ENCODE measurements around the gene DYRK1A. TPM values are rescaled to one million over a fixed set of nuclear protein-coding genes. Genes with fewer than 3 reads are reported as not detected.

DYRK1A gene
- total and polyA plus RNA-seq, 2 of the 13 experiments (the other 11 are each of a cell fraction or from before 2014, with no cell fraction given): 24.6 to 34.2 TPM

DNA sequence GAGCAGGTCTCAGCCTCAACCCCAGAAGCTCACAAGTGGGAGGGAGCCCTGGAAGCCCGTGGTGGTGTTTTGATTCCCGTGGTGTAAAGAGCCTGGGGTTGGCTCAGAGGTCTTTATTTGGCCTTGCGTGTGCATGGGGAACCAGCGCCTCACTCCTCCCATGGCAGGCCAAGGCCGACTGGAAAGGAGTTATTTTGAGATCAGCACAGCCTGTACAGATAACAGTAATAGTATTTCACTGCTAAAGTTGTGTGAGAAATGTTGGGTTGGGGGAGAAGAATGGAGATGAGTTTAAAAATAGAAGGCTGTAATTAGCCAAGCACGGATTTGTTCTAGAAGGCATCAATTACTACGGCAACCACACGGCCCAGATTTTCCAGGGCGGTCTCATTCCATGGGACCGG lies 186.5 kb downstream of the DYRK1A start:
- no peak for FAIRE-seq
- no peak overlapping the region for H3K4me2 ChIP-seq (ENCODE audit: low read depth, low read length)
- no peak for DNase-seq (ENCODE audit: low spot score)
- in situ Hi-C loops (cut with HindIII; ENCODE audit: extremely low pct_ligation_motif_present, low pct_unique_long_range_greater_than_20kb) (no loop called here), intact Hi-C loops (cut with micrococcal nuclease; ENCODE audit: unreplicated experiment) (no loop called here)
- no peaks in the 10 kb centered on the region for H3K9me3 ChIP-seq (ENCODE audit: low read length)
- POLR2A ChIA-PET: no interaction called here
- no TSS peak for BruUV-seq (replicated peaks)
- H3K79me2 ChIP-seq (ENCODE audit: insufficient read depth, low read length): no peaks in the 10 kb centered on the region
- H3K9ac ChIP-seq (ENCODE audit: insufficient read depth, low read depth, low read length): no peak overlapping the region
- ATAC-seq: no peak
- H3K4me1 ChIP-seq (ENCODE audit: insufficient read depth, low read length): peaks cover 47% of the 10 kb centered on the region
- no peaks in the 10 kb centered on the region for H3K36me3 ChIP-seq (replicated peaks in 1 of 2; ENCODE audit: control insufficient read depth in 1 of 2, insufficient read depth in 2 of 2, low read length in 2 of 2)
- H4K20me1 ChIP-seq (ENCODE audit: insufficient read depth, low read length): no peaks in the 10 kb centered on the region
- WGBS (ENCODE audit: low lambda C conversion rate): 67% methylated on average over 8 of the region's 10 CpGs
- no peaks in the 10 kb centered on the region; a peak in 1 of 5 replicates for H3K27me3 ChIP-seq (ENCODE audit: control insufficient read depth in 1 of 2, insufficient read depth in 2 of 2, low read length in 2 of 2)
- TF ChIP-seq ZSCAN29 (CRISPR knock-in tag; conservative IDR thresholded peaks at IDR 0.05) (no peak), ZNF543 (CRISPR knock-in tag; IDR thresholded peaks at IDR 0.05) (no peak), MTA3 (CRISPR knock-in tag; IDR thresholded peaks at IDR 0.05) (no peak), ZNF230 (CRISPR knock-in tag; IDR thresholded peaks at IDR 0.05) (no peak), TFE3 (CRISPR knock-in tag; IDR thresholded peaks at IDR 0.05) (no peak), ZNF615 (CRISPR knock-in tag; IDR thresholded peaks at IDR 0.05; ENCODE audit: borderline replicate concordance) (no peak), RFX5 (IDR thresholded peaks at IDR 0.05; ENCODE audit: low read depth, low read length) (no peak), ZIK1 (CRISPR knock-in tag; IDR thresholded peaks at IDR 0.05; ENCODE audit: borderline replicate concordance, low read depth) (no peak)
- no peak overlapping the region for H3K27ac ChIP-seq (ENCODE audit: extremely low read length, insufficient read depth, low read length)
- CTCF ChIA-PET (ENCODE audit: low intra/inter-chr PET ratio, low total read pairs): no interaction called here
- no peak overlapping the region for H3K4me3 ChIP-seq (replicated peaks in 1 of 3; ENCODE audit: insufficient read depth in 1 of 3, low read depth in 2 of 3, low read length in 3 of 3)
- H2AFZ ChIP-seq (ENCODE audit: low read length): no peak overlapping the region
